GM10266 (cell line): ENCODE results near the gene HS3ST4.
"Not testable (repeated sequence)": the region's sequence is repeated elsewhere in the genome, so short reads cannot be mapped to it uniquely, and the experiment has no call there.

Experiments used
- DNase-seq: peaks from one replicate; pipeline ENCODE4 v3.0.0; 2012; ENCODE audit errors: extremely low spot score
- TF ChIP-seq, protein P1 (sequence below): IDR thresholded peaks from 2 replicates; pipeline ENCODE4 v1.5.1; 2012; ENCODE audit warnings: mild to moderate bottlenecking, low read depth; ENCODE audit not compliant: control insufficient read depth, insufficient read depth; ENCODE audit errors: missing control alignments

Gene HS3ST4

DNA sequence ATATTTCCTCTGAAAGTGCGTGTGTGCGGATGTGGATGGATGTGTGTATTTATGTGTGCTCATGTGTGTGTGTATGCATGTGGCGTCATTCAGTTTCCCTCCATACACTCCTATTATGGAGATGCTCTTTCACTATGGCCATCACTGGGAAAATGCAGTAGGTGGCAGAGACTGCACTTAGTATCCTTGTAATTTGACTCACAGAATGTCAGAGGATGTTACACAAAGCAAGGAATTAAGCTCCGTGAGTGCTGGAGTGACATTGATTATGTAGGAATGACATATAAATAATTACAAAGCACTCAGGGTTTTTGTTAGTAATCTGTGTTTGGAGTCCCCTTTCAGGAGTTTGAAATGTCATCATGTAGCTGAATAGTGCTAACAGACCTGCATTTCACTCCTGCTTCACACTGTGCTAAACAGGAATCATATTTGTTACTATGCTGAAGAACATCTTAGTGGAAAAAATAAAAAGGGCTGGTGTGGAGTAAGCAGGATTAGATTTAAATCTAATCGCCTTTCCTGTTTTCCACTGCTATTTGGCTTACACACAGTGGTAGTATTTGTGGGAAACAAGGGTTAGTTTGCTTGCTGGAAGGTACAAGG is 59.6 kb downstream of the HS3ST4 start:
- TF ChIP-seq, protein P1, sequence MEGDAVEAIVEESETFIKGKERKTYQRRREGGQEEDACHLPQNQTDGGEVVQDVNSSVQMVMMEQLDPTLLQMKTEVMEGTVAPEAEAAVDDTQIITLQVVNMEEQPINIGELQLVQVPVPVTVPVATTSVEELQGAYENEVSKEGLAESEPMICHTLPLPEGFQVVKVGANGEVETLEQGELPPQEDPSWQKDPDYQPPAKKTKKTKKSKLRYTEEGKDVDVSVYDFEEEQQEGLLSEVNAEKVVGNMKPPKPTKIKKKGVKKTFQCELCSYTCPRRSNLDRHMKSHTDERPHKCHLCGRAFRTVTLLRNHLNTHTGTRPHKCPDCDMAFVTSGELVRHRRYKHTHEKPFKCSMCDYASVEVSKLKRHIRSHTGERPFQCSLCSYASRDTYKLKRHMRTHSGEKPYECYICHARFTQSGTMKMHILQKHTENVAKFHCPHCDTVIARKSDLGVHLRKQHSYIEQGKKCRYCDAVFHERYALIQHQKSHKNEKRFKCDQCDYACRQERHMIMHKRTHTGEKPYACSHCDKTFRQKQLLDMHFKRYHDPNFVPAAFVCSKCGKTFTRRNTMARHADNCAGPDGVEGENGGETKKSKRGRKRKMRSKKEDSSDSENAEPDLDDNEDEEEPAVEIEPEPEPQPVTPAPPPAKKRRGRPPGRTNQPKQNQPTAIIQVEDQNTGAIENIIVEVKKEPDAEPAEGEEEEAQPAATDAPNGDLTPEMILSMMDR = no peak

DNA sequence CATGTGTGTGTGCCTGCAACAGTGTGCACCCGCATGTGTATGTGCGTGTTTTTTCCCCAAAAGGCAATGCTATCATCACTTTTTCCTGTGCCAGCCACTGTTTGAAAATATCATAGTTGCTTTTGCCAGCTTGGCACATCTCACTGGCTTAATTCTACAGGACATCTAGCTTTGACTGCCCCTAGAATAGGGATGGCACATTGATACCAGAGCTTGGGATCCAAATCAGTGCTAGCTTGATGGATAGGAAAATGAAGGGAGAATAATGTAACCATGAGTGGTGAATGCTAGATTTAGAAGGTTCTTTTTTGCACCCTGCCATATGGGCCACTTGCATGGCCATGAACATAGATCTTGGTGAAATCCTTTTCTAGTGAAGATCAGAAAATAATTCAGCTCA is 72.7 kb downstream of the HS3ST4 start:
- no peak for DNase-seq
- TF ChIP-seq, protein P1 = no peak

More for the DNA sequence above, 59.6 kb downstream of the HS3ST4 start:
- DNase-seq = no peak

DNA sequence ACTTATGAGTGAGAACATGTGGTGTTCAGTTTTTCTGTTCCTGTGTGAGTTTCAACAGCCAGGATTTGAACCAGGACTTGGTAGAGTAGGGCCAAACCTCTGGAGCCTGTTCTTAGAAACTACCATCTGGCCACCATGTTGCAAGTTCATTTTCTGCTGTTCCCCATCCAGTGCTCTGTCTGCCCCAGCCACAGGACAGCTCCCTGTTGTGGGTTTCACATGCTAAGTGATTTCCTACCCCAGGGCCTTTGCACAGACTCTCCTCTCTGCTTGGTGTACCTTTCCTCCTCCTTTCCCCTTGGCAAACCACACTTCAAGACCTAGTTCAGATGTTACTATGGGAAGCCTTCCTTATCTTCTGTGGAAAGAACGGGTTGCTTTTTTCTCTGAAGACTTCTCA is 79.5 kb downstream of the HS3ST4 start:
- TF ChIP-seq, protein P1 = no peak
- DNase-seq = no peak

DNA sequence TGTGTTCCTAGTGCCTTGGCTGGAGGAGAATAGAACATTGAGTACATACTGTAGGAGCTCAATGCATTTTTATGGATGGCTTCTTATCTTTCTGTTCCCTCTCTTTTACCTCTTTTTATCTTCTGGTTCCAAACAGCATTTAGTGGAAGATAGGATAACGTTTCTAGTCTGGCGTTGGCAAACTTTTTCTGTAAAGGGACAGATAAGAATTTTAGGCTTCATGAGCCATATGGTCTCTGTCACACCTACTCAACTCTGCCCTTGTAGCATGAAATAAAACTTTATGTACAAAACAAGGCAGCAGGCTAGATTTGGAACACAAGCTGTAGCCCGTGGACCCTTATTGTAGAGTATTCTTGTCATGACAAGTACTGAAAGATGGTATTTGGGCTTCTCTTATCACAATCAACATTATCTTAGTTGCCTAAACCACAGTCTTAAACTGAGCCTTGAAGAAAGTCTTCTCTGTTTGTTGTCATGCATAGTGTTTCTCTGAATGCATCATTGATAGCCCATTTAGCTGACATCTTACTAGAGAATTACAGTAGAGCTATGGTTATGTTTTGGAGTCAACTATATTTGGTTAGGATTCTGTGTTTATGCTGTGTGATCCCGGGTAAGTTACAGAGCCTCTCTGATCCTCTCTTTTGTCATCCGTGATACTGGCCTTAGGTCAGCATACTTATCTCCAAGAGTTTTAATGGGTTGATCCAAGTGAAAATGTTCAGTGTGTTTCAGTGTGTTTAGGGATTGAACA is 80.2 kb downstream of the HS3ST4 start:
- TF ChIP-seq, protein P1 = no peak
- no peak for DNase-seq

DNA sequence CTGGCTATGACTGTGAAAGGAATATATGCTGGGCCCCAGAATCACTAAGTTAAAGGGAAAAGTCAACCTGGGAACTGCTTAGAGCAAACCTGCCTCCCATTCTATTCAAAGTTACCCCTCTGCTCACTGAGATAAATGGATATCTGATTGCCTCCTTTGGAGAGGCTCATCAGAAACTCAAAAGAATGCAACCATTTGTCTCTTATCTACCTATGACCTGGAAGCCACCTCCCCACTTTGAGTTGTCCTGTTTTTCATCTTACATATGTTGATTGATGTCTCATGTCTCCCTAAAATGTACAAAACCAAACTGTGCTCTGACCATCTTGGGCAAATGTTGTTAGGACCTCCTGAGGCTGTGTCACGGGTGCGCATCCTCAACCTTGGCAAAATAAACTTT is 84.5 kb downstream of the HS3ST4 start:
- DNase-seq = not testable (repeated sequence)

DNA sequence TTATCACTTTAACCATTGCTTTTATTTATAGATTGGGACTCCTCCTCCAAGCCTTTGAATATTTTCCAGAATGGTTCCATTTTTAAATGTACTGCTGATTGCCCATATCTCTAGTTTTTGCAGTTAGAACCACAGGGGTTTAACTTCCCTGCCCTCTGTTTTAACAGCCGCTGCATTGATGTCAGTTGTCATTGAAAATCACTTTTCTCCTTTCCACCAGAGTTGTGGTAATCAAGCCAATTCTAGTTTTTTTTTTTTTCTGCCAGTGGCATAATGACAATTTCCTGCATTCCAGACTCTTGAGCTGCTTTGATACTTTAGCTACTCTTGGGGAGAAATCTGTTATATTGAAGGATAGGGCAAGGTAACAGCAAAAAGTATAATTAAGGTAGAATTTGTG is 91.5 kb downstream of the HS3ST4 start:
- TF ChIP-seq, protein P1 = no peak
- no peak for DNase-seq

DNA sequence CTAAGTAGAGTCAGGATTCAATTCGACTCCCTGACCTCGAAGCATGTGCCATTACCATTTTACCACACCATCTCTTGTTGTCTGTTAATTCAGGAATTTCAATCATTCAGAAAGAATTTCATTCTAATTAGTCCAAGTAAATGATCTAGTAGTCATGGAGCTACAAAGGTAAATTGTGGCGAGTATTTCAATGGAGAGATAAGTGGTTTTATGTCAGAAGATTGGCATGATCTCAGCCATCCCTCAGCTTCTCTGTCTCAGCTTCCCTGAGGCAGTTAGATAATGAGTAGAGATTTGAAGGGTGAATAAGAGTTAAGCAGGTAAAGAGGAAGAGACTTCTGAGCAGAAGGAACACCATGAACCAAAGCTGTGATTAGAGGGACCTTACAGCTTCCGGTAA is 93.6 kb downstream of the HS3ST4 start:
- DNase-seq = no peak
- TF ChIP-seq, protein P1 = no peak

DNA sequence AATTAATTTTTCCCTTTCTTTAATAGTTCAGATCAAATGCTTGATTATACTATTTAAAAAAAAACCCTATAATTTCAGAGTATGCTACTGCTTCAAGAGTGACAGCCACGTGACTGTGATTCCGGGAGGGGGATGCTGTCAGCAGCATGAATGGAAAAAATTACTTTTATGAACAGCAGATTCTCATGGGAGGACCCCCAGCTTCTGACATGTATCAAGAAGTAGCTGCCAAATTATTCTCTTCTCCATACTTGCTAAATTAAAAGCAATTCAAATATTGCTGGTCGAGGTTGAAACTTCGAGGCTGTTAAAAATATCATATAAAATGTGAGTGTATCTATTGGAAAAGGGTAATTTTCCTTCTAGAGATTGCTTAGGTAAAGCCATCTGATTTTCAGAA is 95.0 kb downstream of the HS3ST4 start:
- TF ChIP-seq, protein P1 = no peak
- DNase-seq = no peak
